ENCODE data around the gene PTPRM. TPM values are rescaled to one million over a fixed set of nuclear protein-coding genes. Genes with fewer than 3 reads are reported as not detected.

PTPRM gene
- total and polyA plus RNA-seq, 2 of the 4 experiments (the other 2 are of a cell fraction) = 28.3 to 51.2 TPM

DNA sequence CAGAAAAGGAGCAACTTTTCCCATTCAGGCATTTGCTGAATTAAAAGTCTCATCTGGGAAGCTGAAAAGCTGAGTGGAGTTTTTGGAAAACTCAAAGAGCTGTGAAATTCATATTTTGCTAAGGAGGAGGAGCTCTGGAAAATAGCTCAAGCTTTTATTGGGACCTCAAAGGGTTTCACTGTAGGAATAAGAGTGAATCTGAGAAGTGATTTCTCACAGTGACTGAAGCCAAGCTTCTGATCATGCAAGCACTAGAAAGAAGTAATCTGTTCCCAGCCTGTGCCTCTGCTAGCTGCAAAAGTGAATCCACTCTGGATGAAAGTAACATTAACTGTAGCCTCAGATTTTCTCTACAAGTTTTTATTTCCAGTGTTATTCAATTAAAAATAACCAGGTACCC, 283.3 kb downstream of the PTPRM start:
- Histone ChIP-seq H2BK15ac (ENCODE audit: low read depth, low read length) (no peak overlapping the region), H3K36me3 (ENCODE audit: control insufficient read depth, insufficient read depth, low read length) (no peaks in the 10 kb centered on the region), H2BK20ac (ENCODE audit: low read depth, low read length) (no peak overlapping the region), H3K4me2 (ENCODE audit: low read depth, low read length) (no peak overlapping the region), H3K23ac (ENCODE audit: low read depth, low read length) (no peak overlapping the region), H3K9ac (ENCODE audit: low read depth, low read length) (no peak overlapping the region), H3K79me1 (ENCODE audit: low read depth in 1 of 2, low read length in 2 of 2) (no peaks in the 10 kb centered on the region; a peak in 2 of 4 replicates), H3K4ac (ENCODE audit: low read depth, low read length) (no peak overlapping the region), H3K56ac (ENCODE audit: extremely low read depth, insufficient read depth, low read length) (no peak overlapping the region), H2AFZ (replicated peaks; ENCODE audit: low read length, poor library complexity) (no peak overlapping the region), H2BK120ac (ENCODE audit: low read depth, low read length) (no peak overlapping the region), H3K4me3 (ENCODE audit: insufficient read depth, low read depth, low read length) (no peak overlapping the region), H2AK9ac (replicated peaks; ENCODE audit: low read depth, low read length, poor library complexity) (no peak overlapping the region), H3K9me1 (ENCODE audit: insufficient read depth, low read length) (no peaks in the 10 kb centered on the region), H3K27me3 (ENCODE audit: control insufficient read depth, insufficient read depth, low read length) (no peaks in the 10 kb centered on the region), H4K8ac (ENCODE audit: low read depth in 2 of 2, low read length in 2 of 2) (no peak overlapping the region), H2BK5ac (ENCODE audit: low read depth, low read length, poor library complexity, severe bottlenecking) (no peak overlapping the region), H3K18ac (ENCODE audit: low read depth, low read length) (no peak overlapping the region), H3K27ac (ENCODE audit: insufficient read depth, low read length) (no peak overlapping the region), H3K4me1 (ENCODE audit: control insufficient read depth, insufficient read depth, low read length) (no peaks in the 10 kb centered on the region), H3K9me3 (ENCODE audit: control insufficient read depth, insufficient read depth, low read length) (no peaks in the 10 kb centered on the region), H4K20me1 (ENCODE audit: insufficient read depth, low read length) (no peaks in the 10 kb centered on the region; the same call in 1 of the 2 replicates), H2AK5ac (ENCODE audit: low read depth, low read length) (no peak overlapping the region), H4K5ac (ENCODE audit: low read depth, low read length) (no peak overlapping the region), H4K91ac (ENCODE audit: insufficient read depth, low read depth, low read length) (no peak overlapping the region), H3K14ac (replicated peaks; ENCODE audit: low read depth, low read length) (no peak overlapping the region)
- DNase-seq = no peak
- no TSS peak for BruUV-seq (replicated peaks)
- TF ChIP-seq MAZ (IDR thresholded peaks at IDR 0.05; ENCODE audit: borderline replicate concordance, low read depth, low read length) (no peak), CHD1 (IDR thresholded peaks at IDR 0.05; ENCODE audit: low read depth, low read length) (no peak), RCOR1 (IDR thresholded peaks at IDR 0.05; ENCODE audit: insufficient replicate concordance, low read length) (no peak), CEBPB (IDR thresholded peaks at IDR 0.05; ENCODE audit: low read depth, low read length) (no peak), BHLHE40 (IDR thresholded peaks at IDR 0.05; ENCODE audit: low read depth, low read length) (no peak), SMC3 (IDR thresholded peaks at IDR 0.05; ENCODE audit: low read depth, low read length) (no peak), FOS (IDR thresholded peaks at IDR 0.05; ENCODE audit: low read depth, low read length) (no peak), MXI1 (IDR thresholded peaks at IDR 0.05; ENCODE audit: borderline replicate concordance, low read depth, low read length) (no peak), RAD21 (IDR thresholded peaks at IDR 0.05; ENCODE audit: low read length) (no peak), RFX5 (IDR thresholded peaks at IDR 0.05; ENCODE audit: low read depth, low read length) (no peak), NFE2L2 (IDR thresholded peaks at IDR 0.05; ENCODE audit: low read depth, low read length) (no peak), POLR2A (IDR thresholded peaks at IDR 0.05; ENCODE audit: low read depth, low read length) (no peak), MAFK (IDR thresholded peaks at IDR 0.05; ENCODE audit: low read depth, low read length) (no peak)
- TF ChIP-seq, protein P1, sequence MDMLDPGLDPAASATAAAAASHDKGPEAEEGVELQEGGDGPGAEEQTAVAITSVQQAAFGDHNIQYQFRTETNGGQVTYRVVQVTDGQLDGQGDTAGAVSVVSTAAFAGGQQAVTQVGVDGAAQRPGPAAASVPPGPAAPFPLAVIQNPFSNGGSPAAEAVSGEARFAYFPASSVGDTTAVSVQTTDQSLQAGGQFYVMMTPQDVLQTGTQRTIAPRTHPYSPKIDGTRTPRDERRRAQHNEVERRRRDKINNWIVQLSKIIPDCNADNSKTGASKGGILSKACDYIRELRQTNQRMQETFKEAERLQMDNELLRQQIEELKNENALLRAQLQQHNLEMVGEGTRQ (IDR thresholded peaks at IDR 0.05; ENCODE audit: low read depth, low read length) = no peak
- TF ChIP-seq, protein P2, sequence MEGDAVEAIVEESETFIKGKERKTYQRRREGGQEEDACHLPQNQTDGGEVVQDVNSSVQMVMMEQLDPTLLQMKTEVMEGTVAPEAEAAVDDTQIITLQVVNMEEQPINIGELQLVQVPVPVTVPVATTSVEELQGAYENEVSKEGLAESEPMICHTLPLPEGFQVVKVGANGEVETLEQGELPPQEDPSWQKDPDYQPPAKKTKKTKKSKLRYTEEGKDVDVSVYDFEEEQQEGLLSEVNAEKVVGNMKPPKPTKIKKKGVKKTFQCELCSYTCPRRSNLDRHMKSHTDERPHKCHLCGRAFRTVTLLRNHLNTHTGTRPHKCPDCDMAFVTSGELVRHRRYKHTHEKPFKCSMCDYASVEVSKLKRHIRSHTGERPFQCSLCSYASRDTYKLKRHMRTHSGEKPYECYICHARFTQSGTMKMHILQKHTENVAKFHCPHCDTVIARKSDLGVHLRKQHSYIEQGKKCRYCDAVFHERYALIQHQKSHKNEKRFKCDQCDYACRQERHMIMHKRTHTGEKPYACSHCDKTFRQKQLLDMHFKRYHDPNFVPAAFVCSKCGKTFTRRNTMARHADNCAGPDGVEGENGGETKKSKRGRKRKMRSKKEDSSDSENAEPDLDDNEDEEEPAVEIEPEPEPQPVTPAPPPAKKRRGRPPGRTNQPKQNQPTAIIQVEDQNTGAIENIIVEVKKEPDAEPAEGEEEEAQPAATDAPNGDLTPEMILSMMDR (conservative IDR thresholded peaks at IDR 0.05; ENCODE audit: low read depth, low read length) = no peak
- TF ChIP-seq, protein P3, sequence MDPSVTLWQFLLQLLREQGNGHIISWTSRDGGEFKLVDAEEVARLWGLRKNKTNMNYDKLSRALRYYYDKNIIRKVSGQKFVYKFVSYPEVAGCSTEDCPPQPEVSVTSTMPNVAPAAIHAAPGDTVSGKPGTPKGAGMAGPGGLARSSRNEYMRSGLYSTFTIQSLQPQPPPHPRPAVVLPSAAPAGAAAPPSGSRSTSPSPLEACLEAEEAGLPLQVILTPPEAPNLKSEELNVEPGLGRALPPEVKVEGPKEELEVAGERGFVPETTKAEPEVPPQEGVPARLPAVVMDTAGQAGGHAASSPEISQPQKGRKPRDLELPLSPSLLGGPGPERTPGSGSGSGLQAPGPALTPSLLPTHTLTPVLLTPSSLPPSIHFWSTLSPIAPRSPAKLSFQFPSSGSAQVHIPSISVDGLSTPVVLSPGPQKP (IDR thresholded peaks at IDR 0.05; ENCODE audit: borderline replicate concordance, low read depth, low read length) = no peak
- intact Hi-C loops (cut with micrococcal nuclease) (no loop called here), in situ Hi-C loops (cut with MboI; ENCODE audit: low sequenced_read_pairs) (no loop called here), dilution Hi-C loops (cut with HindIII; ENCODE audit: low sequenced_read_pairs, unreplicated experiment) (no loop called here)
- ChIA-PET CTCF (no interaction called here), POLR2A (ENCODE audit: unreplicated experiment) (no interaction called here)
- ATAC-seq (ENCODE audit: low read depth) = no peak
